Karpas-422 (cell line): Measurements from ENCODE around the gene RTKN. TPM values are rescaled to one million over a fixed set of nuclear protein-coding genes. Genes with fewer than 3 reads are reported as not detected.

Experiments
- DNase-seq: peaks from one replicate; pipeline ENCODE4 v3.0.0-alpha.2; 2015
- H2AFZ ChIP-seq: fragments of 200-600 bp; sonication (generic); 2 replicates; pipeline ENCODE4 v1.6.1; 2014; ENCODE audit warnings: antibody characterized with exemption, low read length, mixed read lengths
- H3K27ac ChIP-seq: fragments of 200-600 bp; sonication (generic); 2 replicates; pipeline ENCODE4 v1.5.1; 2014; ENCODE audit warnings: mild to moderate bottlenecking, low read length, moderate library complexity
- H3K27me3 ChIP-seq: fragments of 200-600 bp; sonication (generic); 2 replicates; pipeline ENCODE4 v1.6.1; 2014; ENCODE audit warnings: low read length, mixed read lengths
- H3K36me3 ChIP-seq: fragments of 200-600 bp; sonication (generic); 2 replicates; pipeline ENCODE4 v1.6.1; 2014; ENCODE audit warnings: low read length, mixed read lengths; ENCODE audit not compliant: insufficient read depth
- H3K4me1 ChIP-seq: fragments of 200-600 bp; sonication (generic); 2 replicates; pipeline ENCODE4 v1.6.1; 2014; ENCODE audit warnings: mild to moderate bottlenecking, low read length, mixed read lengths
- H3K4me2 ChIP-seq: fragments of 200-600 bp; sonication (generic); 2 replicates; pipeline ENCODE4 v1.6.1; 2014; ENCODE audit warnings: low read length, low read depth, mild to moderate bottlenecking; ENCODE audit not compliant: poor library complexity, severe bottlenecking
- H3K4me3 ChIP-seq: fragments of 200-600 bp; sonication (generic); 2 replicates; pipeline ENCODE4 v1.5.1; 2014; ENCODE audit warnings: mild to moderate bottlenecking, antibody characterized with exemption, low read length, mixed read lengths
- H3K79me2 ChIP-seq: fragments of 200-600 bp; sonication (generic); 2 replicates; pipeline ENCODE4 v1.6.1; 2014; ENCODE audit warnings: mild to moderate bottlenecking, low read length, mixed read lengths
- H3K9ac ChIP-seq: fragments of 200-600 bp; sonication (generic); 2 replicates; pipeline ENCODE4 v1.6.0; 2014; ENCODE audit warnings: low read length
- H3K9me2 ChIP-seq: fragments of 200-600 bp; sonication (generic), shearing (Covaris generic); replicated peaks from 2 replicates; pipeline ENCODE4 v1.6.0; 2014; ENCODE audit warnings: mild to moderate bottlenecking, low read length, moderate library complexity; ENCODE audit not compliant: insufficient read depth
- H3K9me3 ChIP-seq: fragments of 300-700, 200-600 bp; sonication (generic); 2 replicates; pipeline ENCODE4 v1.6.1; 2014; ENCODE audit warnings: low read length, mixed read lengths
- H4K20me1 ChIP-seq: fragments of 200-600 bp; sonication (generic); 2 replicates; pipeline ENCODE4 v1.6.1; 2014; ENCODE audit warnings: mild to moderate bottlenecking, antibody characterized with exemption, low read length, low read depth; ENCODE audit not compliant: insufficient read depth
- total RNA-seq: library from RNA; depleted of rRNA; stranded (reverse); fragments of >200 nt; shearing (Covaris generic); gene quantifications from 2 replicates; pipeline ENCODE4 v1.2.3, GENCODE V29; 2014; ENCODE audit warnings: low replicate concordance

The RTKN gene
- total RNA-seq, 1 experiment from 2014 or later = 28.1 TPM

GRCh38 chr2:74391580-74392448, 49.9 kb downstream of the RTKN start:
- peak overlapping the region; percentile 93 for H3K4me3 ChIP-seq

DNA sequence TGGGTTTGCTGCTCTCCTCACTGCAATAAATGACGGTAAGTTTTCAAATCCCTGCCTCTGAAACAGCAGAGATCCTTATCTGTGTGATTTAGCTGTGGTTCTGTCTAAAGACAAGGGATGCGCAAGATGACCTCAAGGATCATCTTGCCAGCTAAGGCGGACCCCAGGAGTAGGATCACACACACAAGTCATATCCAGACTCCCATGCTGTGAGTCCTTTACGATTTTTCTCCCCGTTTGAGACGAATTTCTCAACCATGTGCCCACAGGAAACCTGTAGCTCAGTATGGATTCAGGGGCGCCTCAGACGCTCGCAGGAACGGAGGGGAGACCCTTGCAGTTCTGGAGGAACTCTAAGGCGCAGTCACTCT, 50.5 kb downstream of the RTKN start:
- H3K36me3 ChIP-seq = no peaks in the 10 kb centered on the region
- H3K4me1 ChIP-seq = peaks cover 28% of the 10 kb centered on the region
- H3K9ac ChIP-seq = peak overlapping the region; percentile 89
- H3K79me2 ChIP-seq = peaks cover 54% of the 10 kb centered on the region
- H4K20me1 ChIP-seq = no peaks in the 10 kb centered on the region
- peak overlapping the region; percentile 93 for H3K4me3 ChIP-seq
- H2AFZ ChIP-seq = peak overlapping the region; percentile 74; the same call in 1 of the 2 replicates
- H3K27ac ChIP-seq = peak overlapping the region; percentile 18; the same call in 1 of the 2 replicates
- no peaks in the 10 kb centered on the region for H3K9me2 ChIP-seq
- peak; percentile 75 for DNase-seq
- H3K9me3 ChIP-seq = no peaks in the 10 kb centered on the region
- H3K4me2 ChIP-seq = peak overlapping the region; percentile 86
- H3K27me3 ChIP-seq = no peaks in the 10 kb centered on the region

More at GRCh38 chr2:74391580-74392448, 49.9 kb downstream of the RTKN start:
- peak overlapping the region; percentile 89 for H3K9ac ChIP-seq
- no peaks in the 10 kb centered on the region for H3K27me3 ChIP-seq
- peaks cover 28% of the 10 kb centered on the region for H3K4me1 ChIP-seq
- H4K20me1 ChIP-seq = no peaks in the 10 kb centered on the region
- no peaks in the 10 kb centered on the region for H3K9me2 ChIP-seq
- peak overlapping the region; percentile 56 for H3K27ac ChIP-seq
- DNase-seq = peak; percentile 98
- H3K79me2 ChIP-seq = peaks cover 48% of the 10 kb centered on the region
- peak overlapping the region; percentile 74 for H2AFZ ChIP-seq
- peak overlapping the region; percentile 86 for H3K4me2 ChIP-seq
- H3K36me3 ChIP-seq = no peaks in the 10 kb centered on the region
- H3K9me3 ChIP-seq = no peaks in the 10 kb centered on the region

GRCh38 chr2:74390606-74391005, 51.1 kb downstream of the RTKN start:
- Histone ChIP-seq H3K4me2 (peak overlapping the region; percentile 86), H3K27ac (no peak overlapping the region), H2AFZ (no peak overlapping the region), H3K4me3 (peak overlapping the region; percentile 93), H4K20me1 (no peaks in the 10 kb centered on the region), H3K27me3 (no peaks in the 10 kb centered on the region), H3K79me2 (peaks cover 60% of the 10 kb centered on the region), H3K36me3 (no peaks in the 10 kb centered on the region), H3K9me3 (no peaks in the 10 kb centered on the region), H3K9ac (peak overlapping the region; percentile 89), H3K4me1 (peaks cover 28% of the 10 kb centered on the region), H3K9me2 (no peaks in the 10 kb centered on the region)
- peak; percentile 61 for DNase-seq

GRCh38 chr2:74387346-74387745, 54.4 kb downstream of the RTKN start:
- Histone ChIP-seq H3K4me3 (no peak overlapping the region), H3K9me2 (no peaks in the 10 kb centered on the region), H3K27ac (no peak overlapping the region), H3K36me3 (peaks cover 11% of the 10 kb centered on the region; the same call in 1 of the 2 replicates), H4K20me1 (peaks cover 3% of the 10 kb centered on the region; the same call in 1 of the 2 replicates), H3K79me2 (peaks cover 88% of the 10 kb centered on the region), H3K27me3 (no peaks in the 10 kb centered on the region), H2AFZ (no peak overlapping the region), H3K4me1 (peaks cover 26% of the 10 kb centered on the region), H3K9me3 (no peaks in the 10 kb centered on the region), H3K4me2 (no peak overlapping the region), H3K9ac (no peak overlapping the region)
- no peak for DNase-seq

DNA sequence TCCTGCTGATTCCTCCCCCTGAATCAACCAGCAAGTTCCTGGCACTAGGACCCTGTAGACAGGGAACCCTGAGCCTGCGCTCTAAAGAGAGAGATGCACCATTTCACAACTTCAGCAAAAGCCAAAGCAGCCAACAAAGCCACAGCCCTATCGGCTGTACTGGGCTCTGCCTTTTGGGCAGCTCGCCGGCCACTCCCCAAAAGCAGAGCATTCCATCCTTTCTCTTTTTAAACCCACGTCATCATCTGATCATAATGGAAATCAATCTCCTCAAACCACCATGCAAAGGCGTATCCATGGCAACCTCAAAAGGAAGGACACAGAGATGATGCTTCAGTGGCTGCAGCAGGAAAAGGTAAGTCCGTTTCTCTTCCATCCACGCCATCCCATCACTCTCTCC, 56.3 kb downstream of the RTKN start:
- DNase-seq = no peak
- Histone ChIP-seq H3K36me3 (peaks cover 14% of the 10 kb centered on the region; the same call in 1 of the 2 replicates), H3K9me3 (no peaks in the 10 kb centered on the region), H4K20me1 (peaks cover 3% of the 10 kb centered on the region; the same call in 1 of the 2 replicates), H3K27ac (no peak overlapping the region), H3K27me3 (no peaks in the 10 kb centered on the region), H3K79me2 (peaks cover 96% of the 10 kb centered on the region), H3K4me2 (no peak overlapping the region), H3K9me2 (no peaks in the 10 kb centered on the region), H3K4me1 (peaks cover 20% of the 10 kb centered on the region), H3K9ac (no peak overlapping the region), H2AFZ (no peak overlapping the region), H3K4me3 (no peak overlapping the region)

DNA sequence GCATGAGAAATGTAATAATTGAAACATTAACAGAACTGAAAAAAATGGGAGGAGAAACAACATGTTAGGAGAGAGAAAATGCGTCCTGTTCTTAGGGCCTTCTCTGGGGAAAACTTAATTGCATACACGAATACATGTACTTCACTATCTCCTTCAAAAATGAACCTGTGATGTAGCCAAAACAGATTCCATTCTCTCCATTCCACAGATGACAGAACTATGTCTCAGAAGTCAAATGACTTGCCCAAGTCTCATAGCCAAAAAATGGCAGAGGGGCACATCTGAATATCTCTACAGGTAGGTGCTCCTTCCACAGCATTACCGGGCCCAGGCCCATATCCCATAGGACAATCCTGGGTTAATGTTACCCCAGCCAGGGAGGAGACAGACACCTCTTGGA, 57.7 kb downstream of the RTKN start:
- H3K4me1 ChIP-seq = peaks cover 12% of the 10 kb centered on the region
- H4K20me1 ChIP-seq = peaks cover 3% of the 10 kb centered on the region; the same call in 1 of the 2 replicates
- H3K9me3 ChIP-seq = no peaks in the 10 kb centered on the region
- H2AFZ ChIP-seq = no peak overlapping the region
- no peak for DNase-seq
- H3K4me3 ChIP-seq = no peak overlapping the region
- no peaks in the 10 kb centered on the region for H3K9me2 ChIP-seq
- H3K27me3 ChIP-seq = no peaks in the 10 kb centered on the region
- H3K4me2 ChIP-seq = no peak overlapping the region
- H3K79me2 ChIP-seq = peaks cover 96% of the 10 kb centered on the region
- H3K27ac ChIP-seq = no peak overlapping the region
- H3K9ac ChIP-seq = no peak overlapping the region
- peaks cover 14% of the 10 kb centered on the region; the same call in 1 of the 2 replicates for H3K36me3 ChIP-seq

GRCh38 chr2:74383254-74383653, 58.5 kb downstream of the RTKN start:
- H3K27ac ChIP-seq = no peak overlapping the region
- no peak overlapping the region for H3K4me2 ChIP-seq
- H3K9ac ChIP-seq = no peak overlapping the region
- H3K27me3 ChIP-seq = no peaks in the 10 kb centered on the region
- peaks cover 93% of the 10 kb centered on the region for H3K79me2 ChIP-seq
- peaks cover 14% of the 10 kb centered on the region; the same call in 1 of the 2 replicates for H3K36me3 ChIP-seq
- H2AFZ ChIP-seq = no peak overlapping the region
- H3K9me2 ChIP-seq = no peaks in the 10 kb centered on the region
- peaks cover 9% of the 10 kb centered on the region; the same call in 1 of the 2 replicates for H3K4me1 ChIP-seq
- H3K4me3 ChIP-seq = no peak overlapping the region
- H4K20me1 ChIP-seq = peaks cover 3% of the 10 kb centered on the region; the same call in 1 of the 2 replicates
- no peaks in the 10 kb centered on the region for H3K9me3 ChIP-seq
- DNase-seq = no peak

DNA sequence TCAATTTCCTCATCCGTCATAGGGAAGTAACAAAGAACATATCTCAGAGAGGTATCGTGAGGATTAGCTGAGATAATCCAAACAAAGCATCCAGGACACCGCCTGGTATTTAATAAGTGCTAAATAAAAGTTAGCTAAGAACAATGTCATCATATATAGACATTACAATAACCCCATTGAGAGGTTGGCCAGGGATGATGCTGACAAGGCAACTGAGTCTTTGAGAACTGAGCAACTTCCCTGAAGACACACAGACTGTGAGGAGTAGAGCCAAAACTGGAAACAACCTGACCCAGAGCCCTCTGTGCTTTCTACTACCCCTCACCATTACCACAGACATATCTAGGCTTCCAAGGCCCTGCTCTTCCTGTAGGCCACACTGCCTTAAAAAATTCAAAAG, 60.0 kb downstream of the RTKN start:
- Histone ChIP-seq H3K36me3 (peaks cover 20% of the 10 kb centered on the region; the same call in 1 of the 2 replicates), H4K20me1 (peaks cover 3% of the 10 kb centered on the region; the same call in 1 of the 2 replicates), H3K9ac (no peak overlapping the region), H3K9me3 (no peaks in the 10 kb centered on the region), H3K4me2 (no peak overlapping the region), H3K27me3 (no peaks in the 10 kb centered on the region), H3K4me1 (peaks cover 9% of the 10 kb centered on the region; the same call in 1 of the 2 replicates), H2AFZ (no peak overlapping the region), H3K27ac (no peak overlapping the region), H3K79me2 (peaks cover 82% of the 10 kb centered on the region), H3K4me3 (no peak overlapping the region), H3K9me2 (no peaks in the 10 kb centered on the region)
- DNase-seq = no peak
